OCI-LY1 (cell line): ENCODE measurements around the gene KRTAP10-6.

Source experiments
- H2AFZ ChIP-seq: fragments of 200-600 bp; sonication (generic), shearing (Covaris generic); 2 replicates; pipeline ENCODE4 v1.6.0; 2014; ENCODE audit warnings: antibody characterized with exemption, mild to moderate bottlenecking, low read length
- H3F3A ChIP-seq: fragments of 200-600 bp; sonication (generic), shearing (Covaris generic); 2 replicates; pipeline ENCODE4 v1.6.0; 2014; ENCODE audit warnings: mild to moderate bottlenecking, antibody characterized with exemption, low read length, moderate library complexity; ENCODE audit not compliant: insufficient read depth
- H3K27ac ChIP-seq: fragments of 200-600 bp; sonication (generic); 2 replicates; pipeline ENCODE4 v1.5.1; 2014; ENCODE audit warnings: low read length, mixed run types, mild to moderate bottlenecking, low read depth; ENCODE audit not compliant: poor library complexity, severe bottlenecking
- H3K27me3 ChIP-seq: fragments of 200-600 bp; sonication (generic); 2 replicates; pipeline ENCODE4 v1.6.0; 2014; ENCODE audit warnings: antibody characterized with exemption, mild to moderate bottlenecking, low read length, moderate library complexity; ENCODE audit not compliant: insufficient read depth
- H3K36me3 ChIP-seq: fragments of 200-600 bp; sonication (generic); 2 replicates; pipeline ENCODE4 v1.6.1; 2014; ENCODE audit warnings: mild to moderate bottlenecking, antibody characterized with exemption, low read length, moderate library complexity, mixed read lengths; ENCODE audit not compliant: insufficient read depth
- H3K4me1 ChIP-seq: fragments of 200-600 bp; sonication (generic); 2 replicates; pipeline ENCODE4 v1.5.1; 2014; ENCODE audit warnings: mild to moderate bottlenecking, low read length, moderate library complexity; ENCODE audit not compliant: insufficient read depth, severe bottlenecking
- H3K4me2 ChIP-seq: fragments of 200-600 bp; sonication (generic), shearing (Covaris generic); 2 replicates; pipeline ENCODE4 v1.6.1; 2014; ENCODE audit warnings: low read length
- H3K4me3 ChIP-seq: fragments of 200-600 bp; sonication (generic); 2 replicates; pipeline ENCODE4 v1.5.1; 2014; ENCODE audit warnings: low read length, low read depth, mild to moderate bottlenecking, mixed read lengths; ENCODE audit not compliant: poor library complexity, severe bottlenecking
- H3K79me2 ChIP-seq: fragments of 200-600 bp; shearing (Covaris generic); 2 replicates; pipeline ENCODE4 v1.6.1; 2016; ENCODE audit warnings: mixed run types, low read length, mixed read lengths; ENCODE audit not compliant: insufficient read depth
- H3K9ac ChIP-seq: fragments of 200-600 bp; sonication (generic), shearing (Covaris generic); 2 replicates; pipeline ENCODE4 v1.6.1; 2014; ENCODE audit warnings: mild to moderate bottlenecking, low read length, mixed read lengths
- H3K9me2 ChIP-seq: fragments of 200-600 bp; sonication (generic), shearing (Covaris generic); 2 replicates; pipeline ENCODE4 v1.6.1; 2014; ENCODE audit warnings: low read depth, mild to moderate bottlenecking, low read length, mixed read lengths
- H3K9me3 ChIP-seq: fragments of 200-600 bp; shearing (Covaris generic); 2 replicates; pipeline ENCODE4 v1.6.1; 2014; ENCODE audit warnings: low read length, mixed read lengths
- H4K20me1 ChIP-seq: fragments of 200-600 bp; sonication (generic), shearing (Covaris generic); 2 replicates; pipeline ENCODE4 v1.6.0; 2016; ENCODE audit warnings: mild to moderate bottlenecking, low read length; ENCODE audit not compliant: insufficient read depth
- EZH2 ChIP-seq: fragments of 200-600 bp; sonication (generic), shearing (Covaris generic); IDR thresholded peaks from 2 replicates; pipeline ENCODE4 v1.8.0; 2017; ENCODE audit warnings: borderline replicate concordance, mixed run types, mild to moderate bottlenecking, antibody characterized with exemption, low read length, moderate library complexity, mixed read lengths
- TF ChIP-seq, protein P1 (sequence below): fragments of 200-600 bp; sonication (generic), shearing (Covaris generic); IDR thresholded peaks from 2 replicates; pipeline ENCODE4 v1.5.1; 2017; ENCODE audit warnings: mild to moderate bottlenecking, antibody characterized with exemption, low read length, moderate library complexity, mixed read lengths

KRTAP10-6 gene

DNA sequence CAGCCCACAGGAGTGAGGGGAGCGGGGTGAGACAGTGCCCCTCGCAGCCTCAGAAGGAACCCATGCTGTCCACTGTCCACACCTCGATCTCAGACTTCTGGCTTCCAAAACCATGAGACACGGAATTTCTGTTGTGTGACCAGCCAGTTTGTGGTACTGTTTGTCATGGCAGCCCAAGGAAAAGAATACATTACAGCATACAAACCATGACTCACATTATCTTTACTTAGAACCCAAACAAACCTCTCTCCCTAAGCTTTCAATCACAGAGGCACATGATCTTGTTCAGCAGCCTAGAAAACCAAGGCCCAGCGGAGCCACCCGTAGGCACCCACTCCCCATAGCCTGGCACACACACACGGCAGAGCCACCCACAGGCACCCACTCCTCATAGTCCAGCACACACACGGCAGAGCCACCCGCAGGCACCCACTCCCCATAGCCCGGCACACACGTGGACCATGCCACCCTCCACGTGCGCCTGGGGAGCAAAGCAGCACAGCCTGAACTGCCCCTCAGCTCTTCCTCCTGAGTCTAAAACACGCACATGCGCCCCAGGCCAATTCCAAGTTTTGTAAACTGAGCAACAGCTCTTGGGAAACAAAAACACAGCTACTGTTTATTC is 19.2 kb downstream of the KRTAP10-6 start:
- Histone ChIP-seq H3F3A (no peaks in the 10 kb centered on the region), H3K36me3 (no peaks in the 10 kb centered on the region; the same call in 1 of the 2 replicates), H2AFZ (no peak overlapping the region), H3K27ac (no peak overlapping the region), H3K9me3 (peaks cover 4% of the 10 kb centered on the region; the same call in 1 of the 2 replicates), H3K9ac (no peak overlapping the region), H3K79me2 (no peaks in the 10 kb centered on the region), H3K9me2 (no peaks in the 10 kb centered on the region), H3K4me2 (no peak overlapping the region), H3K4me3 (no peak overlapping the region), H3K4me1 (no peaks in the 10 kb centered on the region), H3K27me3 (peaks cover 8% of the 10 kb centered on the region; the same call in 1 of the 2 replicates), H4K20me1 (no peaks in the 10 kb centered on the region)
- no peak for TF ChIP-seq EZH2
- TF ChIP-seq, protein P1, sequence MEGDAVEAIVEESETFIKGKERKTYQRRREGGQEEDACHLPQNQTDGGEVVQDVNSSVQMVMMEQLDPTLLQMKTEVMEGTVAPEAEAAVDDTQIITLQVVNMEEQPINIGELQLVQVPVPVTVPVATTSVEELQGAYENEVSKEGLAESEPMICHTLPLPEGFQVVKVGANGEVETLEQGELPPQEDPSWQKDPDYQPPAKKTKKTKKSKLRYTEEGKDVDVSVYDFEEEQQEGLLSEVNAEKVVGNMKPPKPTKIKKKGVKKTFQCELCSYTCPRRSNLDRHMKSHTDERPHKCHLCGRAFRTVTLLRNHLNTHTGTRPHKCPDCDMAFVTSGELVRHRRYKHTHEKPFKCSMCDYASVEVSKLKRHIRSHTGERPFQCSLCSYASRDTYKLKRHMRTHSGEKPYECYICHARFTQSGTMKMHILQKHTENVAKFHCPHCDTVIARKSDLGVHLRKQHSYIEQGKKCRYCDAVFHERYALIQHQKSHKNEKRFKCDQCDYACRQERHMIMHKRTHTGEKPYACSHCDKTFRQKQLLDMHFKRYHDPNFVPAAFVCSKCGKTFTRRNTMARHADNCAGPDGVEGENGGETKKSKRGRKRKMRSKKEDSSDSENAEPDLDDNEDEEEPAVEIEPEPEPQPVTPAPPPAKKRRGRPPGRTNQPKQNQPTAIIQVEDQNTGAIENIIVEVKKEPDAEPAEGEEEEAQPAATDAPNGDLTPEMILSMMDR = no peak

DNA sequence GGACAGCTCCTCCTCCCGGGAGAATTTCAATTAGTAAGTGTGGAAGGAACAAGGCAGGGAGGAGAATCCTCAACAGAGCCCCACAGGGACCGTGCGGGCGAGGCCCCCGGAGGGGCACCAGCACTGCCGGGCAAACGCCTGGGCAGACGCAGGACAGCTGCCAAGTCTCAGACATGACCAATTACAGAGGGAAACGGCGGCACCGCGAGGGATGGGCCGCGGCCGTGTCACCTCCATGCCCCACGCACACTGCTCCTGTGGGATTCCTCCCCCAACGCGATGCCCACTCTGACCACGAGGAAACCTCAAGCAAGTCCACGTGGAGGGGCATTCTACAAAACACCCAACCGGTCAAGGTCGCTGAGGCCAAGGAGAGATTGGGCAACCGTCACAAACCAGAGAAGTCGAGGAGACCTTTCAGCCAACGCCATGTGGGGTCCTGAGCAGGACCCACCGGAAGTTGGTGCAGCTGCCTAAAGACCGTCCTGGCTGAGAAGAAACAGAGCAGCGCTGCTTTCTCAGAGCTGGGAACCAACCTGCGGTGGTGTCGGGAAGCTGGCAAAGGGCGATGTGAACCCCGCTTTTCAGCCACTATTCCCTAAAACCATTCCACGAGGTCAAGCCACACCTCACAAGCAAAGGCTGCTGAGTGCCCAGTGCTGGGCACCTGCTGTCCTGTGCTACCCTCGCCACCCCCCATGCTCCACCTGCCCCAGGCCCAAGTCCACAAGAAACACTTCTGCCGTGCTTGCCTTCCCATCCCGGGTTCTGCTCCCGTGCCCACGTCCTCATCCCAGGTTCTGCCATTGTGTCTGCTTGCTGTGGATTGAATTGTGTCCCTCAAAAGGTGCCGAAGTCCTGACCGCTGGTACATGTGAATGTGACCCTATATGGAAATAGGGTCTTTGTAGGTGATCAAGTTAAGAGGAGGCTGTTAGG is 20.2 kb downstream of the KRTAP10-6 start:
- H3K9me3 ChIP-seq = peaks cover under 1% of the 10 kb centered on the region; the same call in 1 of the 2 replicates
- H3K9ac ChIP-seq = no peak overlapping the region
- no peak overlapping the region for H3K4me2 ChIP-seq
- TF ChIP-seq, protein P1 = no peak
- TF ChIP-seq EZH2 = no peak
- H3K4me3 ChIP-seq = no peak overlapping the region
- H3K36me3 ChIP-seq = no peaks in the 10 kb centered on the region; the same call in 1 of the 2 replicates
- H3K27ac ChIP-seq = no peak overlapping the region
- no peaks in the 10 kb centered on the region for H3K9me2 ChIP-seq
- H2AFZ ChIP-seq = no peak overlapping the region
- H3K79me2 ChIP-seq = no peaks in the 10 kb centered on the region
- peaks cover 8% of the 10 kb centered on the region; the same call in 1 of the 2 replicates for H3K27me3 ChIP-seq
- H3F3A ChIP-seq = no peaks in the 10 kb centered on the region
- H3K4me1 ChIP-seq = no peaks in the 10 kb centered on the region
- no peaks in the 10 kb centered on the region for H4K20me1 ChIP-seq

DNA sequence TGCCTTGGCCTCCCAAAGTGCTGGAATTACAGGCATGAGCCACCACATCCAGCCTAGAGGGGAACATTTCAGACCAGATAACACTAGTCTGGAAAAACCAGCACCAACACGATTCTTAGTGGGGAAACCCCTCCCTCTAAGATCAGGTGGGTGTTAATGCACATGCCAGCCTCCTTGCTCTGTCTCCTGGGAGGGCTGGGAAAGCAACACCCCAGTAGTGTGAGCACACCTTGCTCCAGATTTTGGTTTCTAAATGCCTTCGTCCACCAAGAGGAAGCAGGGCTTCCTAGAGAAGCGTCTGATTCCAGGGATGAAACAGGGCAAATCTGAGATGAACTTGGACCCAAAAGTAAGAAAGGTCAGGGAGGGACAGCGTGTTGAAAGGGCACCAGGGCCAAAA is 21.0 kb downstream of the KRTAP10-6 start:
- Histone ChIP-seq H4K20me1 (no peaks in the 10 kb centered on the region), H3K9me2 (no peaks in the 10 kb centered on the region), H3K4me1 (no peaks in the 10 kb centered on the region), H3K9me3 (no peaks in the 10 kb centered on the region), H3K27ac (no peak overlapping the region), H3K27me3 (peaks cover 8% of the 10 kb centered on the region; the same call in 1 of the 2 replicates), H3K9ac (no peak overlapping the region), H3F3A (no peaks in the 10 kb centered on the region), H3K4me3 (no peak overlapping the region), H3K4me2 (no peak overlapping the region), H2AFZ (no peak overlapping the region), H3K79me2 (no peaks in the 10 kb centered on the region), H3K36me3 (no peaks in the 10 kb centered on the region)
- TF ChIP-seq EZH2 = no peak
